HG03097 (cell line): ENCODE results near the gene WWOX.

Experiments
- ATAC-seq: cut with Tn5 transposase; IDR thresholded peaks from one replicate; pipeline ENCODE4 v1.9.1; 2021; ENCODE audit not compliant: unreplicated experiment, low FRiP score

WWOX gene

GRCh38 chr16:79159261-79160049, 1060.0 kb downstream of the WWOX start:
- no peak for ATAC-seq

DNA sequence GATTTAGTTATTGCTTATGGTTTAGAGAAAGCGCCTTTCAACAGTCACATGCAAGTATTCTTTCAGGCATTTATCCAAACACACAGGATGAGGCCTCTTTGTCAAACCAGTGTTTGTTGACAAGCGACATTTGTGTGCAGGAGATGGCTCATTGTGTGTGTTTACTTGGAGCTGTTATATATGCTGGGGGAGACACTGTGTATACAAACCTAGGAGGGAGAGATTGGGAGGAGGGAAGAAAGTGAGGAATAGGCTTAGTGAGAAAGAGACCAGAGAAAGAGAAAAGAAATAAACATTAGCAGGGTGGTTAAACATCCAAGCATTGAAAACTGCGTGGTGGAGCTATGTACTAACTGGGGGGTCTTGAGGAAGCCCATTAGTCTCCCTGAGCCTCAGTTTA, 1063.5 kb downstream of the WWOX start:
- ATAC-seq = no peak

DNA sequence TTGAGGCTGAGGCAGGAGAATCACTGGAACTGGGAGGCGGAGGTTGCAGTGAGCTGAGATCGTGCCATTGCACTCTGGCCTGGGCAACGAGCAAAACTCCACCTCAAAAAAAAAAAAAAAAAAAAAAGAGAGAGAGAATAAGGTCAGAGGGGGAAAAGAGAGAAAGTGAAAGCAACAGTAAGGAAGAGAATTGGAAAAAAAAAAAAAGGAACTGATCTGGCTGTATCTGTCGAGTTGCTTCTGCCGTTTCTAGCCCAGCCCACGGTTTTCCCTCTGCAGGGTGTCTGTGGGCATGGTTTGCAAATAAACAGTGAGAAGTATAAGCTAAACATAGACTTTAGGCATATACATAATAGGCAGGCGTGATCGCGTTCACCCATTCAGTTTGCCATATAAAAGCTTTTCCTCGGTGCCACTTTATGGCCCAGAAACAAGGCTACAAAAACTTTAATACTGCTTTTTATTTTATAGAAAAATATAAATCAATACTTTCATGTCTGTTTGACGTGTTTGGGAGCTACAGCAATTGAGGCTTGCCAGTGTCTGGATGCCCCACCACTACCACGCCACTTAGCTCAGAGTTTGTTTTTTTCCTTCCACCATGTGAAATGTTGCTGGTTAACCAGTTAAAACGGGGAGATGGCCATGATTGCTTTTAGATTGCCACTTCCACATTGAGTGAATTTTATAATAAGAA, 1064.4 kb downstream of the WWOX start:
- ATAC-seq = no peak

- ATAC-seq = no peak
These were observed 1065.0 kb downstream of the WWOX start for GRCh38 chr16:79164388-79164995.

GRCh38 chr16:79165079-79165478, 1065.6 kb downstream of the WWOX start:
- no peak for ATAC-seq

DNA sequence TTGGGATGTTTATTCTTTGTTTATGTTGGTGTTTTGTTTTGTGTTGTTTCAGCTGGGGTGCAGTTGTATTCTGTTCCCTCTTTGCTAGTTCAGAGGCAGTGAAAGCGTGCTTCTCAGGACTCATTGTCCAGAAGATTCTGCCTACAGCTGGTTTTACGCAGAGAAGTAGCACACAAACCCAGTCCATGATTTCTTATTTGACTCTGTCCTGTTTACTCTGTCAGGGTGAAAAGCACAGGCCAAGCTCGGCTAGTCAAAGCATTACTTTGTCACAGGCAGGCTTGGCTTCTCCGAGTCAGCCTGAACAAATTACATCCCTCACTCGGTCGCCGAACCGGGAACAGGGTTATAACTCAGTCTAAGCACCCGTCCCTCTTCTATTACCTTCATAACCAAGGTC, 1066.1 kb downstream of the WWOX start:
- ATAC-seq = no peak

- no peak for ATAC-seq
These were observed 1068.4 kb downstream of the WWOX start for GRCh38 chr16:79167893-79168292.

DNA sequence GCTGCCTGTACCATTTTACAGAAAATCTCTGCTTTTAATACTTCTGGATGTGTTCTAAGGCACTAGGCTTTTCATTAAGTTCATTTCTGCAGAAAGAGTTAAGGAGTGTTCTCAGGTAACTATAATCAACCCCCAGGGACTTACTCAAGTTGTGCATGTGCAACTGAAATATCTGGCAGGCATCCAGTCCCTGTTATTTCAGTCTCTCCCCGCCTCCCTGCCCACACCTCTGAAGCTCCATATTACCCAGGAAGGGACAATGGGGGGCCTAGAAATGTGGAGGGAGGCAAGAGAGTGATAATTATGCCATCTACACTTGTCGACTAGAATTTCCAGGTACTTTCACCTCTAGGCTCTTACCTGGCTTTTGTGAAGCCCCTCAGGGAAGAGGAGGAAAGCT, 1068.9 kb downstream of the WWOX start:
- ATAC-seq = no peak

- no peak for ATAC-seq
These were observed 1069.8 kb downstream of the WWOX start for GRCh38 chr16:79169239-79169638.

DNA sequence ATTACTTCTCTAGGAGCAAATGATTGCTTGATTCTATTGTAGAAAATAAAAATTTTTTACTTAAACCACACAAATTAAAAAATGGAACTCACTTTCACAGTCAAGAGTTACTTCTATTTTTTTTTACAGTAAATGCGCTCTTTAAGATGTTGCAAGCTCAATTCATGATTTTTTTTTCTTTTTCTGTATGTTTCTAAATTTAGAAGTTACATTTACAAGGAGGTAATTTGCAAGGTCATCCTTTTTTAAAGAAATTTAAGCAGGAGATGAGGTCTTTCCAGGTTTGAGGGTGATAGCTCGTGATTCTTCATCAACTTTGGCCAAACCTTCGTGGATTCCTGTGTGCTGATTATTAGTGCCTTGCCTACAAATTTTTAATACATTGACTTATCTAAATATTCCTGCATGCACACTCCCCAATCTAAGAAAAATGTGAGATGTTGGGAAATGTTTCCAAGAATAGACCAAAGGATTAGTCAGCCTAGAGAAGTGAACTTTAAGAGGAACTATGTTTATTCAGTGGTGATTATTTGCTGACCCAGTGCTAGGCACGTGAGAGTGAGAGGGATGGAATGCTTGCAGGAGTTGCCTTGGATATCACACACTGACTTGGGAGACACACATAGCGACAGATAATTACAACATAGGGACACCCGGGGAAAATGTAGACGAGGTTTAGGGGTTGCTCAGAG, 1071.2 kb downstream of the WWOX start:
- no peak for ATAC-seq

GRCh38 chr16:79171504-79171903, 1072.0 kb downstream of the WWOX start:
- ATAC-seq = no peak

GRCh38 chr16:79171931-79172705, 1072.7 kb downstream of the WWOX start:
- no peak for ATAC-seq

- no peak for ATAC-seq
These were observed 1073.6 kb downstream of the WWOX start for GRCh38 chr16:79172976-79173500.

DNA sequence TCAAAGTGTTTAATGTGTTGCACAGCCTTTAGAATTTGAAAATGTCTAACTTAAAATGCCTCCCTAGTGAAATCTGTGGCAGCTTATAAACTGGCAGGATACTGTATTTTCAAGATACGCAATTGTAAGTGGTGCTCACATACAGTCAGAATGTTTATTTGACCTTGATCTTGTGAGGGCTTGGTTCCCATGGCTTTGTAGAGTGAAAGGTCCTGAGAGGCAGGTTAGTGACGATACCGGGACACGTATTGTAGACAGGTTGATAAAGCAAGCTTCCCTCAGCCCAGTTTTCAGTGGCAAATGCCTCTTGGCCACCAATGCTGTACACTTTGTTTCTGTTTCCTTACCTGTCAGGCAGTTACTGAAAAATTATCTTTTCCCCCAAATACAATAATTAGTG, 1074.5 kb downstream of the WWOX start:
- ATAC-seq = no peak

DNA sequence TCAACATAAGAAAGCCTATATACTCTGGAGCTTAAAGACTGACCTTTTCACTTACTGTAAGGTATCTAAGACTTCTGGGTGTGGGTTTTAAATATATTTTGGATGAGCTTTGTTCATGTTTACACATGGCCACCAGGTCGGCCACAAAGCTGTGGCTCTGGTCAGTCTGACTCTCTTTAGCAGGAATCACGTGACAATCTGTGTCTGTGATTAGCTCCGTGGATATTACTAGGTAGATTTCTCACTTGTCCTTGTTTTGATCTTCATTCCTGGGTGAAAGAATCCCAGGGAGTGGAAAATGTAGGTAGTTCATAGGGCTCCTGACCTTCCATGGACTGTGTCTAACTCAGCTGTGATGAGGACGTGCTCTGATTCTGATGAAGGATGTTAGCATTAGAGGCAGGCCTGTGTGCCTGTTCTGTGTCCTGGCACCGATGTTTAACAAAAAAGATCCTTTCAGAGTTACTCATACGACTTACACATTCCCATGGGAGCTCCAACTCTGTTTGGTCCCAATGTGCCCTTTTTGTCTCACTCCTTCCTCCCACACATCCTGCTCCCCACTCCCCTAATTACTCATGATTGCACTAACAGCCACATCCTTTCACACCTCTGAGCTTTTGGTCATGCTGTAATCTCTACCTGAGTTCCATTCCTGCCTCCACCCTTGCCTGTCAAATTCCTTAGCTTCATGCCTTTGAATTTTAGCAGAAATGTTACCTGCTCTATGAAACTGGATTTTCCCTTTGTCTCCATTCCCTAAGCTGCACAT, 1076.0 kb downstream of the WWOX start:
- no peak for ATAC-seq

GRCh38 chr16:79177018-79177417, 1077.6 kb downstream of the WWOX start:
- ATAC-seq = no peak

GRCh38 chr16:79181419-79181818, 1082.0 kb downstream of the WWOX start:
- ATAC-seq = no peak

- ATAC-seq = no peak
These were observed 1083.2 kb downstream of the WWOX start for GRCh38 chr16:79182616-79183015.

- ATAC-seq = no peak
These were observed 1084.1 kb downstream of the WWOX start for GRCh38 chr16:79183571-79183970.
